WTC11 (cell line): ENCODE measurements around the gene ETV3. TPM values are rescaled to one million over a fixed set of nuclear protein-coding genes. Genes with fewer than 3 reads are reported as not detected.
"Not testable (repeated sequence)": the region's sequence is repeated elsewhere in the genome, so short reads cannot be mapped to it uniquely, and the experiment has no call there.

Experiments
- ATAC-seq: fragments of 200-7000 bp; cut with Tn5 transposase; 2 replicates; pipeline ENCODE4 v1.10.0; 2021; ENCODE audit warnings: mild to moderate bottlenecking, moderate library complexity
- CTCF ChIA-PET: fragments of 300-600 bp; sonication (Branson Sonifier 250); formaldehyde crosslinking; loops from one replicate; lab custom pipeline; 2021; ENCODE audit warnings: antibody characterized with exemption; lab: Charles Lee
- POLR2A ChIA-PET: fragments of 350-600 bp; sonication (Branson Sonifier 250); formaldehyde crosslinking; loops from one replicate; lab custom pipeline; 2021; ENCODE audit warnings: antibody characterized with exemption; lab: Charles Lee
- DNase-seq: peaks from one replicate; pipeline ENCODE4 v3.0.0; 2021; ENCODE audit warnings: low spot score
- H3K27ac Mint-ChIP-seq: 2 replicates; pipeline ENCODE4 v1.8.0; 2021; ENCODE audit warnings: mixed read lengths
- H3K27me3 Mint-ChIP-seq: 2 replicates; pipeline ENCODE4 v1.8.0; 2021; ENCODE audit warnings: low read depth, mild to moderate bottlenecking, moderate library complexity, mixed read lengths
- H3K36me3 Mint-ChIP-seq: 2 replicates; pipeline ENCODE4 v1.8.0; 2021; ENCODE audit warnings: mixed read lengths
- H3K4me1 Mint-ChIP-seq: 2 replicates; pipeline ENCODE4 v1.8.0; 2022; ENCODE audit warnings: mixed read lengths
- H3K4me3 Mint-ChIP-seq: 2 replicates; pipeline ENCODE4 v1.8.0; 2021; ENCODE audit warnings: mild to moderate bottlenecking, moderate library complexity, mixed read lengths
- H3K9me3 Mint-ChIP-seq: 2 replicates; pipeline ENCODE4 v1.8.0; 2021; ENCODE audit warnings: mixed read lengths
- AR ChIP-seq: fragments of 250-450 bp; sonication (Bioruptor Pico); IDR thresholded peaks from 2 replicates; pipeline ENCODE4 v1.9.0; 2021; ENCODE audit warnings: mild to moderate bottlenecking
- CTCF ChIP-seq: fragments of 200-600 bp; IDR thresholded peaks from 2 replicates; pipeline ENCODE4 v1.8.0; 2022; ENCODE audit warnings: antibody characterized with exemption
- FOXK1 ChIP-seq: sonication (generic); formaldehyde crosslinking; IDR thresholded peaks from 2 replicates; pipeline ENCODE4 v1.8.0; 2022; ENCODE audit warnings: mild to moderate bottlenecking, moderate library complexity, missing genetic modification reagents
- GTF2I ChIP-seq: fragments of 250-450 bp; sonication (Bioruptor Pico); conservative IDR thresholded peaks from 2 replicates; pipeline ENCODE4 v1.4.0; 2021; ENCODE audit warnings: mild to moderate bottlenecking
- KAT7 ChIP-seq: sonication (generic); formaldehyde crosslinking; IDR thresholded peaks from 2 replicates; pipeline ENCODE4 v1.8.1; 2023; ENCODE audit warnings: missing genetic modification reagents, mild to moderate bottlenecking, borderline replicate concordance
- NFATC4 ChIP-seq: fragments of 250-450 bp; sonication (Bioruptor Pico); IDR thresholded peaks from 2 replicates; pipeline ENCODE4 v1.9.0; 2021; ENCODE audit warnings: mild to moderate bottlenecking
- NR3C1 ChIP-seq: sonication (generic); formaldehyde crosslinking; conservative IDR thresholded peaks from 2 replicates; pipeline ENCODE4 v1.8.1; 2023; ENCODE audit warnings: low read depth, mild to moderate bottlenecking, missing genetic modification reagents
- PRDM15 ChIP-seq: sonication (generic); formaldehyde crosslinking; IDR thresholded peaks from 2 replicates; pipeline ENCODE4 v1.8.0; 2022; ENCODE audit warnings: missing genetic modification reagents
- ZNF121 ChIP-seq: sonication (generic); formaldehyde crosslinking; IDR thresholded peaks from 2 replicates; pipeline ENCODE4 v1.8.0; 2023; ENCODE audit warnings: missing genetic modification reagents
- ZNF671 ChIP-seq: fragments of 250-450 bp; sonication (Bioruptor Pico); IDR thresholded peaks from 2 replicates; pipeline ENCODE4 v1.8.0; 2021; ENCODE audit warnings: mild to moderate bottlenecking
- total RNA-seq: library from RNA; stranded (reverse); gene quantifications from 3 replicates; pipeline ENCODE4 v1.2.3, GENCODE V29; 2021

ETV3 gene
- total RNA-seq, 1 experiment from 2014 or later = 26.0 TPM

GRCh38 chr1:157173900-157174410 is 35.8 kb upstream of the ETV3 start (continued):
- TF ChIP-seq ZNF121 = no peak
- no peak for TF ChIP-seq NFATC4 (CRISPR knock-in tag)
- TF ChIP-seq KAT7 = no peak

- H3K36me3 Mint-ChIP-seq, H3K9me3 Mint-ChIP-seq, DNase-seq, H3K27ac Mint-ChIP-seq, POLR2A ChIA-PET, H3K4me3 Mint-ChIP-seq, ATAC-seq, H3K27me3 Mint-ChIP-seq, H3K4me1 Mint-ChIP-seq: not testable (repeated sequence)
- CTCF ChIA-PET = interaction anchor here (0.9 to 1.3 kb wide), 3 partner anchors 11 to 197 kb away, joined by 3 read pairs; no protein-coding TSS in a partner anchor
Measured at GRCh38 chr1:157173241-157173640, 35.0 kb upstream of the ETV3 start.

GRCh38 chr1:157172591-157172990 is 34.4 kb upstream of the ETV3 start:
- ATAC-seq, H3K4me3 Mint-ChIP-seq, H3K4me1 Mint-ChIP-seq, H3K36me3 Mint-ChIP-seq, H3K27ac Mint-ChIP-seq, H3K27me3 Mint-ChIP-seq, POLR2A ChIA-PET, H3K9me3 Mint-ChIP-seq, DNase-seq: not testable (repeated sequence)
- CTCF ChIA-PET = interaction anchor here (0.9 to 1.3 kb wide), 2 partner anchors 12 to 198 kb away, joined by 3 read pairs; no protein-coding TSS in a partner anchor

GRCh38 chr1:157171903-157172503 is 33.8 kb upstream of the ETV3 start:
- DNase-seq (peak; percentile 62), ATAC-seq (peak; percentile 86)
- H3K27ac Mint-ChIP-seq, H3K4me1 Mint-ChIP-seq, H3K9me3 Mint-ChIP-seq, POLR2A ChIA-PET, H3K27me3 Mint-ChIP-seq, H3K4me3 Mint-ChIP-seq, H3K36me3 Mint-ChIP-seq: not testable (repeated sequence)
- TF ChIP-seq PRDM15 (CRISPR knock-in tag) = peak; percentile 44; the same call in 1 of the 2 replicates
- CTCF ChIA-PET = interaction anchor here (1.3 kb wide), 1 partner anchor 13 kb away, joined by 3 read pairs; no protein-coding TSS in a partner anchor

- CTCF ChIA-PET = no interaction called here
- H3K27me3 Mint-ChIP-seq = no peaks in the 10 kb centered on the region
Measured at GRCh38 chr1:157170677-157171515, 32.7 kb upstream of the ETV3 start.

More at GRCh38 chr1:157170677-157171515, 32.7 kb upstream of the ETV3 start:
- TF ChIP-seq AR (CRISPR knock-in tag) (no peak), NR3C1 (CRISPR knock-in tag) (no peak), ZNF671 (CRISPR knock-in tag) (no peak), ZNF121 (0 out of 2 replicates have a peak, but pooled peaks have one; percentile 58), GTF2I (CRISPR knock-in tag) (peak; percentile 77; the same call in 1 of the 2 replicates), FOXK1 (CRISPR knock-in tag) (no peak), CTCF (peak; percentile 55)
- ATAC-seq (peak; percentile 54), DNase-seq (peak; percentile 81)
- peaks cover 8% of the 10 kb centered on the region for H3K4me1 Mint-ChIP-seq
- H3K9me3 Mint-ChIP-seq = no peaks in the 10 kb centered on the region
- H3K36me3 Mint-ChIP-seq = no peaks in the 10 kb centered on the region
- H3K27ac Mint-ChIP-seq = peak overlapping the region; percentile 88
- H3K4me3 Mint-ChIP-seq = no peak overlapping the region
- POLR2A ChIA-PET = no interaction called here
